Activated T-cell treated with anti-CD3 and anti-CD28 coated beads, Interleukin-2, amount 50 U/mL, for 1 hour (primary cell): ENCODE data around the gene GFPT1.
"Not testable (repeated sequence)": the region's sequence is repeated elsewhere in the genome, so short reads cannot be mapped to it uniquely, and the experiment has no call there.

Source experiments
- DNase-seq: peaks from one replicate; pipeline ENCODE4 v3.0.0-alpha.2; 2020

Gene GFPT1

DNA sequence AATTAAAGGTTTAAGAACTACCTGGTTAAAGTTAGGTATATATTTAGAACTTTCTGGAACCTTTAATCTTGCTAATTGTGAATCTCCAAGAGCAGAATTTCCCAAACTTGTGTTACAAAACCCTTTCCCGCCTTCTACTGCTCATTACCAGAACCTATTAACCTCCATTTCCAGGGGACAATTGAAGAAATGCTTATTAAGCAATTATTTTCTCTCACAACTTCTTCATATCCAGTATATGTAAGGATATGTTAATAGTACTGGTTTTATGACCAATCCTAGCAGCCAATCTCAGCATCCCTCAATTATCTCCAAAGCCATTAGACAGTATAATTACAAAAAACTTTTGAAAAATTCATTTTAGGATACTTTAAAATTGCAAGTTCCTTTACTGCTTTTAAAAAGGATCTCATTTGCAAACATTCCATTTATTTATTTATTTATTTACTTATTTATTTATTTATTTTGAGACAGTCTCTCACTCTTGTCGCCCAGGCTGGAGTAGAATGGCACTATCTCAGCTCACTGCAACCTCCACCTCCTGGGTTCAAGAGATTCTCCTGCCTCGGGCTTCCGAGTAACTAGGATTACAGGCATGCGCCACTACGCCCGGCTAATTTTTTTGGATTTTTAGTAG is 3.7 kb downstream of the GFPT1 start:
- DNase-seq, result no peak

DNA sequence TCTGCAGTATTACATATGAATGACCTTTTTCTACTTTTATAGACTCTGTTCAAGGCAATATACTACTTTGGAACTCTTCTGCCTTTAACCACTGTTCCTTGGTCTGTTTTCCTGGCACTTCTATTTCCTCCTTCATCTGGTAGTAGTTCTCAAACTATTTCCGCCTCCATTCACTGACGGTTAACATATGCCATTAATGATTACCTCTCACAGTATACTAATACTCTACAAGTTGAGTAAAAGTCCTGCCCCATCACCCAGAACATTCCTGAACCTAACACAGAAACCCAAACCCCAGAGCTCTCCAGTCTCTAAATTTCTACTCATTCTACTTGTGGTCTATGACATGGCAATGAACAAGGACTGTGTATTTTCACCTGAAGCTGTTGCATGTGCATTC is 4.5 kb downstream of the GFPT1 start:
- no peak for DNase-seq

DNA sequence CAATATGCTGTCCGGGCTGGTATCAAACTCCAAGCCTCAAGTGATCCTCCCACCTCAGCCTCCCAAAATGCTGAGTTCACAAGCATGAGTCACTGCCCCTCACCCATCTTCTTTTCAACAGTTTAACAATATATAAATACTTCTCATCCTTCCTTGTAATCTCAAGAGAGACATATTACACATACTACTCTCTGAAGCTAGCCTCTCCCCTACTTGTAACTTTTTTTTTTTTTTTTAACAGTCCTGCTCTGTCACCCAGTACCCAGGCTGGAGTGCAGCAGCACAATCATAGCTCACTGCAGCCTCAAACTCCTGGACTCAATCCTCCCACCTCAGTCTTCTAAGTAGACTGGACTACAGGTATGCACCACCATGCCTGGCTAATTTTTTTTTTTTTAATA is 5.7 kb downstream of the GFPT1 start:
- no peak for DNase-seq

DNA sequence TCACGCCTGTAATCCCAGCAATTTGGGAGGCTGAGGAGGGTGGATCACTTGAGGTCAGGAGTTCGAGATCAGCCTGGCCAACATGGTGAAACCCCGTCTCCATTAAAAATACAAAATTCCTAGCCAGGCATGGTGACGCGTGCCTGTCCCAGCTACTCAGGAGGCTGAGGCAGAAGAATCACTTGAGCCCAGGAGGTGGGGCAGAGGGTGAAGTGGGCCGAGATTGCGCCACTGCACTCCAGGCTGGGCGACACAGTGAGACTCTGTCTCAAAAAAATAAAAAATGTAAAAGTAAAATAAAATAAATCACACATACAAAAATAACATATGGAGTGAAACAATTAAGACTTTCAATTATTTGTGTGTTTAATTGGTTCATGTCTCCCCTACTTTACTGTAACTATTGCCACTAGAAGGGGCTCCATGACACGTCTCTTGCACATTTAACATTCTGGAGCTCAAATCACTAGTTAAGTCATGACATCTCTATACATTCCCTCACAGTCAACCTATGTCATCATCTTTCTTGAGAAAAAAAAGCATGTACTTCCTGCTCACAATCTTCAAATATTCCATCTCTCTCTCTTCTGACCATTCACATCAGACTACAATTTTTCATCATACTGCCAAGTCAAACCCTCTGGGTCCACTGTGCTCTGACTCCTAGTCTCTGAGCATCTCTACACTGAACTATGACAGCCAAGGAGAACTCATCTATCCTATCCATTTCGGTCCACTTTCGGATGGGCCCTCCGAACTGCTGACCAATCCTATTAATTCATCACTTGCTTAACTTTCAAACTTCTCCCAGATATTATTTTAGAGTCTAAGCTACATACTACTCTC is 6.7 kb downstream of the GFPT1 start:
- DNase-seq, result no peak

DNA sequence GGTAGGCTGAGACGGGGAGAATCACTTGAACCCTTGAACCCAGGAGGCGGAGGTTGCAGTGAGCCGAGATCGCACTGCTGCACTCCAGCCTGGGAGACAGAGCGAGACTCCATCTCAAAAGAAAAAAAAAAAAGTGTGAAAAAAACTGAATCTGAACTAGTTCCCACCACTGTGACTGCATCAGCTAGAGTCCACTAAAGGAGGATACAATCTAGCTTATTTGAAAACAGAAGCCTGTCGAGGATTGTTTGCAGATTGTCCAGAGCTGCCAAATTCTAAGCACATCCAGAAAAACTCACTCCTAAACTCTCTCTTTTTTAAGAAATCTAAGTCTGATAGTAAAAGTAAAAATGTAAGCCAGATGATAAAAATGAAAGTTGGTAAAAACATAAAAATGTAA is 10.6 kb downstream of the GFPT1 start:
- DNase-seq, result no peak

DNA sequence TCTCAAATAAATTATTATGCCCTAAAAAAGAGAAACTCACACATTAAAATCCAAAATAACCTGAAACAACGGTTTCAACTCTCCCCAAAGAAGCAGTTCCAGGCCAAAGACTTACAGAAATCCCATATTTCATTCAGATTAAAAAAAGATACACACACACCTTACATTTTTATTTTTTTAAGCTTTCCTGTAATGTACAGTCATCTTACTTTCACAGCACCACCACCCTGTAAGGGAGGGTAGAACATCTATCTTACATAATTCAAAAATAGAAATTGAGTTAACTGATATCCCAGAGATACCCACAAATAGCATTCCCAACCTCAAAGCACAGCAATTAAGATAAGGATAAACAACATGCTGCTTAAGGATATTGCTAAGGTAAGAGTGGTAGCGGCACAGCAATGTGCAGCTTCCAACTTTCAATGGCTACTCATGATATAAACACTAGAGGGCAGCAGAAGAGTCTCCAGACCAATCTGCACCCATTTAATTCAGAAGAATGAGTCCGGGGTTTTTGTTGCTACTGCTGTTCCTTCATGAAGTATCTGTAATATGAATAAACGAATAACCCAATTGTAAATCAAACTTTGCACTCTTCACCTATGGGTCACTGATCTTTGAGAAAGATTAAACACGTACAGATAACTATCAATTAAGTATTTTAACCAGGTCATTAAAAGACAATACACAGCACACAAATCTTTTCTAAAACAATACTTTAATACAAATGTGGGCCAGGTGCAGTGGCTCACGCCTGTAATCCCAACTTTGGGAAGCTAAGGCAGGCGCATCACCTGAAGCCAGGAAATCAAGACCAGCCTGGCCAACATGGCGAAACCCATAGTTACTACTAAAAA is 11.3 kb downstream of the GFPT1 start:
- no peak for DNase-seq

DNA sequence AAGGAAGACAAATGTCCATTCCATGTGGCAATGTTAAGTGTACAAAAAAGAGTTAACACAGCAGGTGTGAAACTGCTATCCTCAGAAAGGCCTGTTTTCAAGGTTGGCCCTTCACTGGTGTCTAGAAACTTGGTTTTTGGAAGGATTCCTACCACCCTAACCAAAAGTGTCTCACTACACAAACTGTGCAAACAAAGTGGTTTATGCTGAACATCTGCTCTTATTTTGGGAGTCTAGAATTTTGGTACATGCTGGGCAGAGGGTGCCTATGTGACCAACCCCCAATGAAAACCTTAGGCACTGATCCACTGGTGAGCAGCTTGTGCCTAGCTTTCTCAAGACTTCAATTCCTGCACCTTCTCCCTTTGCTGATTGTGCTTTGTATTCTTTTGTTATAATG is 14.3 kb downstream of the GFPT1 start:
- DNase-seq, result no peak

DNA sequence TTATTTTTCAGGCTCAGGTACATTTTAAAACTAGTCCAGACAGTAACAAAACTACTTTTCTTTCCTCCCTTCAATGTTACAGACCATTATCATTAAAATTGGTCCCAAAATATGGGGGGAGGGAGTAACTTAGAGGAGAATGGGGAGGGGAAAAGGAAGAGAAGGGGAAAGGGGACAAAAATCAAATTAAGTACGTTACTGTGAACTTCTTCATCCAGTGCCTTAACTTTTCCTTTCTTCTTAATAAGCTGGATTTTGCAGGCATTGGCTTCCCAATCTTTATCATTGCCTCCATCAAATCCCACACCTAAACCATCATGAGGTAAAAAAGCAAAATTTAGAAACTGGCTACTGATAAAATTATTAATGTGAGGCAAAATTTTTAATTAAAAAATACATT is 17.2 kb downstream of the GFPT1 start:
- DNase-seq, result no peak

DNA sequence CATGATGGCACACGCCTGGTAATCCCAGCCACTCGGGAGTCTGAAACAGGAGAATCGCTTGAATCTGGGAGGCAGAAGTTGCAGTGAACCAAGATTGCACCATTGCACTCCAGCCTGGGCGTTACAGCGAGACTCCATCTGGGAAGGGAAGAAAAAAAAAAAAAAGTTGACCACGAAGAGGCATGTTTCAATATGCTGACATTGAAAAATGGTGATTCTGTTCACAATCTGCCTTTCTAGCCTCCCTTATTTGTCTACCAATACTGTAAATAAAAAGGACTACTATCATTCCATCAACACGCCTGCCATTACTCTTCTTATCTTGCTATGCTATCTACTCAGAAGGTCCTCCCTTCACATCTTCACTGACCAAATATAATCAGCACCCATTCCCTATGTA is 18.4 kb downstream of the GFPT1 start:
- DNase-seq, result no peak

DNA sequence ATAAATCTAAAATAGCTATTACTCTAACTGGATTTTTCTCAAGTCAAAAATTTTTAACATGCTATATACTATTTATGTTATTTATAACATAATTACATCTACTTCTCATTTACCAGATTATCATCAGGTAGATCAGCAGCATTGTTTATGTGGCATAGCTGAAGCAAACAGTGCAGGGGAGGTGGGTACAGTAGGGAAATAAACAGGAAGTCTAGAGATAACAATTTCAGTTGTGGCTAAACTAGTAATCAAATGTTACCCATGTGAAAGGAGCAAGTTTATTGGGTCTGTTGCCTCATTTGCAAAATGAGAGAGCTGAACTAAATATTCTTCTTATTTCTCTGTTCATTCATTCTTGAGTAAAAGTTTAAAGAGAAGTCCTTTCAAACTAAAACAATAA is 27.7 kb downstream of the GFPT1 start:
- DNase-seq, result no peak

DNA sequence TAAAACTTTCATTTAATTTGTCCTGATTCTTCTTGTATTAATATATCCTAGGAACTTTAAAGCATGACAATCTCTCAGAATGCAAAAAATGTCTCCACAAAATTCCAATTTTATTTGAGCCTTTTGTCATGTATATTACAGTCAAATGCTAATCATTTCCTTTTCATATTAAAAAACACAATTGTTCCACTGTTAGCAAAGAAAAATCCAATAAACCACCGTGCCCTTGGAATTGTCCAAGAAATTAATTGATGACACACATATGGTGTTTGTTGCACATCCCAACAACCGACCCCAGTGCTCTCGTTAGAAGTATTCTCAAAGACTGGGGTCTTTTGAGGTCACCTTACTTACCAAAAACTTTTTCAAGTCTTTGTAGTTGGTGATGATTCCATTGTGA is 28.1 kb downstream of the GFPT1 start:
- no peak for DNase-seq

DNA sequence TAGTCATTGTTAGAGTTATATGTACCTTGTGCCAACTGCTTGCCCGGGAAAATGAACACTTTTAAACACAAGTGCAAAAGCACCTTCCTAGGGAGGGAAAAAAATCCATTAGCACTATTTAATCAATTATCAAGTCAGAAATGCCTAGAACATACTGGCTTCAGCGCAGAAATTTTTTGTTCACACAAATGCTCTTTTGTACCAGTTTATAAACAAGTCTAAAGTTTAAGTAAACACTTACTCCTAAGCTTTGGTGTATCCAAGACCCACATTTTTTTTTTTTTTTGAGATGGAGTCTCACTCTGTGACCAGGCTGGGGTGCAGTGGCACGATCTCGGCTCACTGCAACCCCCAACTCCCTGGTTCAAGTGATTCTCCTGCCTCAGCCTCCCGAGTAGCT is 30.6 kb downstream of the GFPT1 start:
- DNase-seq, result no peak

DNA sequence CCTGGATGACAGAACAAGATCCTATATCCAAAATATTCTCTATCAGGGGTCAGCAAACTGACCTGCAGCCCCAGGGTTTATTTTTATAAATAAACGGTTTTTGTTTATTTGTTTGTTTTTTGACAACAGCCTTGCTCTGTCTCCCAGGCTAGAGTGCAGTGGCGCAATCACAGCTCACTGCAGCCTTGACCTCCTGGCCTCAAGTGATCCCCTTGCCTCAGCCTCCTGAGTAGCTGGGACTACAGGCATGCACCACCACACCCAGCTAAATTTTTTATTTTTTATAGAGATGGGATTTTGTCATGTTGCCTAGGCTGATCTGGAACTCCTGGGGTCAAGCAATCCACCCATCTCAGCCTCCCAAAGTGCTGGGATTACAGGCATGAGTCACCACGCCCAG is 32.1 kb downstream of the GFPT1 start:
- DNase-seq, result not testable (repeated sequence)

DNA sequence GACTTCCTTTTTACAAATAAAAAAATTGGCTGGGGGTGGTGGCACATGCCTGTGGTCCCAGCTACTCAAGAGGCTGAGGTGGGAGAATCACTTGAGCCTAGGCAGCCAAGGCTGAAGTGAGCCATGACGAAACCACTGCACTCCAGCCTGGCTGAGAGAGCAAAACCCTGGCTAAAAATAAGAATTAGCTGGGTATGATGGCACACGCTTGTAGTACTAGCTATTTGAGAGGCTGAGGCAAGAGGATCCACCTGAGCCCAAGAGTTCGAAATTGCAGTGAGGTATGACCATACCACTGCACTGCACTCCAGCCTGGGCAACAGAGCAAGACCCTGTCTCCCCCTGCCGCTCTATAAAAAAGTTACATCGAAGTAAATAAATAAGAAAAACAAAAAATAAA is 33.7 kb downstream of the GFPT1 start:
- DNase-seq, result no peak

DNA sequence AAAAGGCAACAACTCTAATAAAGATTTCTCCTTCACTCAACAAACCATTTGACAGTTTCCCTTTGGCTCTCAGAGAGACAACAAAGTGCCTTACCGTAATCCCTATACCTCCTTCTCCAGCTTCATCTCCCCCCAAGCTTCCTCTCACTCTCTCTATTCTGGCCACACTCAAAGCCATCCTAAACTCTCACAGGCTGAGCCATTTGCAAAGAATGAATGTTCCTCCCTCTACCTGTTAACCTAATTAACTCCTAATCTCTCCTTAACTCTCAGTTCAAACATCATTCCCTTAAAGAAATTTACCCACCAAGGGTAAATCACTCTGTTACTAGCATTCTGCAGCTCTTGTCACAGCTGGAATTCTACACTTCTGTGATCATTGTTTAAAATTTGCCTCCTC is 38.2 kb downstream of the GFPT1 start:
- no peak for DNase-seq

DNA sequence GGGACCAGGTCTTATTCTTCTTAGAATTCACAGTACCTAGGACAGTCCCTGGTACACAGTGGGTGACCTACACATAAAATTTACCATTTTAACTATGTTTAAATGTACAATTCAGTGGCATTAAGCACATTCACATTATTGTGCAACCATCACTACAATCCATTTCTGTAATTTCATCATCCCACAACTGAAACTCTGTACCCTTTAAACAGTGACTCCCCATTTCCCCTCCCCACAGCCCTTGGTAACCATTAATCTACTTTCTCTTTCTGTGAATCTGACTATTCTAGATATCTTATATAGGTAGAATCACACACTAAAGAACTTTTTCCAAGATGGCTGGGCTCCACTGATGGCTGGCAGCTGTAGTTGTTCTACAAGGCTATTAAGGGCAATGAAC is 41.6 kb downstream of the GFPT1 start:
- no peak for DNase-seq

DNA sequence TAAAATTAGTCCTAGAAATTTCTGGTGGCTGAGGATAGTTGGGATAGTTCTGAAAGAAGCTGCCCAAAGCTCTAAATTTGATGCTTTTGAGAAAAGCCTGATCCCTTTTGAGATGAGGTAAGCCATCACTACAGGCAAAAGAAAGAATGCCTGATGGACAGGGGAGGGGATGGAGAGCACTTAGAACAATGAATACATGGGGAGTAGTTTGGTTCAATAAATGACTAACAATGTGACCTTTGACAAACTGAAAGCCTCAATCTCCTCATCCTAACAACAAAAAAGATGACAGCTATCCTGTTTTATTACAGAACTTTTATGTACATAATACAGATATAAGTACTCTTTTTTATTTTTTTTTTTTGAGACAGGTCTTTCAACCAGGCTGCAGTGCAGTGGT is 42.7 kb downstream of the GFPT1 start:
- DNase-seq, result no peak

DNA sequence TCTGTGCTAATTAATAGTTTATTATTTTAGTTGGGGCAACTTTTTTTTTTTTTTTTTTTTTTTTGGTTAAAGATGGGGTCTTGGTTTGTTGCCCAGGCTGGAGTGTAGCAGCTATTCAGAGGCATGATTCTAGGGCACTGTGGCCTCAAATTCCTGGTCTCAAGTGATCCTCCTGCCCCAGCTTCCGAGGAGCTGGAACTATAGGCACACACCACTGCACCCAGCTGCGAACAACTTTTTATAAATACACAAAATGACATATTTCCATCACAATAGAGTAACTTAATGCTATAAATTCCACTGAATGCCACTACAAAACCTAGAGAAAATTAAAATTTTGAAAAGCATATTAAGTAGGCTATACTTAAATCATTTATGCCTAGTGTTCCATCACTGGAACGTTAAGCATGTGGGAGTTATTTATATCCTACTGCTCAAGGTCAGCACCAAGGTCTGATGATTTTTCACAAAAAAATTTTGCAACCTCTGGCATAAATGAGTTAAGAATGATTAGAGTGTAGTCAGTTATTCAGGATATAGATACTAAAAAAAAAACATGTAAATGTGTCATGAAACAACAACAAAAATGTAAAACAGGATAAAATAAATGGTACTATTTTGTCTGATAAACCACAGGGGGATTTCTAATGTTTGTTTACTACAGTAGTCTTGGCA is 46.8 kb downstream of the GFPT1 start:
- DNase-seq, result no peak

DNA sequence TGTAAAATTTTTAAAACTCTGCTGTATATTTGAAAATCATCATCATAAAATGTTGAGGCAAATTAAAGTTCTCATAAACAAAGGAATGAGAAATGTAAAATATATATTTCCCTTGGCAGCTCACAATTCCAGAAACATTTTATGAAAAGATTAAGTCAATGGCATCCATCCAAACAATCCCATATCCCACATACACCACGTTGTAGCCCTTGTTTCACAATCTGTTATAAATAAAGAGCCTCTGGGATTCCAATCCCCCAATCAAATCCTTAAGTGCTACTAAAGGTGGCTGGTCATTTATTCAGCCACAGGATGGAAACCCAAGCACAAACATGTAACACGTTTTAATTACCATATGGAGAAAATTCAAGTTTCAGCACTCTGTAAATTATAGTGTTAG is 51.7 kb downstream of the GFPT1 start:
- no peak for DNase-seq

DNA sequence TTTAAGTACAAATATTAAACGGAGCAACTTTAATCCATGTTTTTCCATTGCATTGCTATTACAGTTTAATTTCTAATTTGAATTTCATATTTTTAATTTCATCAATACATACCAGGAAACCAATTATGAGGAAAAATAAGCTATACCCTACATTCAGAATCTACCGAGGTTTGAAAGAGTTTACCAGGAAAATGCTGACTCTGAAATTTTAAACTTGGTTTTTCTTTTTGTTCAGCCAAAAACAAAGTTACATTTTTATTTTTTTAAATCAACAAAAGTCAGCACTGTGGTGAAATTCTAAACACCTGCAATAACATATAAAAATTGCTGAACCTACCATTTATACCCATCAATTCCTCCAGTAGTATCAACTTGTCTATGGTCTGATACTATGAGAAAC is 53.7 kb downstream of the GFPT1 start:
- no peak for DNase-seq

DNA sequence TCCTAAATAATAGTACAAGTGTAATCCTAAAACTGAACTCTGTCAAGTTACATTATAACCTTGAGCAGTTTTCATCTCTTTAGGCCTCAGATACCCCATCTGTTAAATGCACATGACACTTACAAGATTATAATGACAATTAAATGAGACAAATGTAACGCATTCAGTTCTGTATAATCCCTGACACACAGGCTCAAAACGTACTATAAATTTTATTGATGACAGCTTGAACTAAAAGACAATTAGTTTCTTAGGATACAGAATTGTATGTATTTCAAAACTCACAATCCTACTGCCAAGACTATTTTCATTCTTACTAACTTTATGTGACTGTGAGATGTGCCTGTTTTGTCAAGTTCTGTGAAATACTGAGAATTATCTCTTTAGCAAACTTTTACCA is 56.2 kb downstream of the GFPT1 start:
- DNase-seq, result no peak

DNA sequence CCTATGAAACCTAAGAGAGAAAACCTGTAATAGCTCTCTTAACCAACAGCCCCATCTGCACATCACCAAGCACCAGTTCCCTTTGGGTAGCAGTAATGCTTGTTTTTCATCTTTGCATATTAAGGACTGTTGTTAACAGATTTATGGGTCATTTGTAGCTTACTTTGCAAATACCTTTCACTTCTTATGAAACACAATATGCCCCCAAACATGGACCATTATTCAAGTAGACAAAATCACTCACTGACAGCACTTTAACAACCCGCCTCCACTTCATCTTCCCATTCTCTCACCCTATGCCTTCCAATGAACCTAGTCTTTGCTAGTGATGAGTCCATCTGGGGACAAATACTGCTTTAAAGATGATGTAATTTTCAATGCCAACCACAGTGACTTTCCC is 64.4 kb downstream of the GFPT1 start:
- no peak for DNase-seq

DNA sequence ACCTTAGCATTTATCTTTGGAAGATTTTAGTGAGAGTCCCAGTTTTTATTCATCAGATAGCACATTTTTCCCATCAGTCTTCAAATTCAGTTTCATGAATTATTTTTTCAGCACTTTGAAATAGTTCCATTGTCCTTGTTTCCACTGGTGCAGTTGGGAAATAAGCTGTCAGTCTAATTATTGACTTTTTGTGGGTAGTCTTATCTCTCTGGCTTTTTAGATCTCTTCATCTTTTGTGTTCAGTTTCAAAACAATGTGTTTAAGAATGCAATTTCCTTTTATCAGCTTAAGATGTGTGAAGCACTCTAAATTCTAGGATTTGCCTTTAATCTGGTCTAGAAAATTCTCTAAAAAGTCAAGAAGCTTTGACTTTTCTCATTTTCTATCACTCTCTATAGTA is 70.5 kb downstream of the GFPT1 start:
- no peak for DNase-seq
